GM23338 (cell line): ENCODE results near the gene SIM1.

Experiments
- EZH2 ChIP-seq: fragments of 200-600 bp; sonication (generic); IDR thresholded peaks from one replicate; pipeline ENCODE4 v1.8.0; 2017; ENCODE audit warnings: antibody characterized with exemption, mild to moderate bottlenecking, low read depth; ENCODE audit not compliant: unreplicated experiment
- EZH2phosphoT487 ChIP-seq: fragments of 200-600 bp; sonication (generic); IDR thresholded peaks from one replicate; pipeline ENCODE4 v1.8.1; 2018; ENCODE audit warnings: antibody characterized with exemption; ENCODE audit not compliant: unreplicated experiment
- POLR2AphosphoS5 ChIP-seq: IDR thresholded peaks from 2 replicates; pipeline ENCODE4 v1.6.1; 2016; ENCODE audit warnings: antibody characterized with exemption, low read depth
- TF ChIP-seq, protein P1 (sequence below), 2 experiments: fragments of 200-600 bp in 1 of 2; sonication (generic) in 1 of 2; conservative IDR thresholded peaks; 2 replicates each; pipeline versions ENCODE4 v1.5.1 to v1.6.1; 2016 to 2017; ENCODE audit warnings: antibody characterized with exemption in 2 of 2, low read depth in 2 of 2, mild to moderate bottlenecking in 2 of 2, moderate library complexity in 1 of 2

DNA sequence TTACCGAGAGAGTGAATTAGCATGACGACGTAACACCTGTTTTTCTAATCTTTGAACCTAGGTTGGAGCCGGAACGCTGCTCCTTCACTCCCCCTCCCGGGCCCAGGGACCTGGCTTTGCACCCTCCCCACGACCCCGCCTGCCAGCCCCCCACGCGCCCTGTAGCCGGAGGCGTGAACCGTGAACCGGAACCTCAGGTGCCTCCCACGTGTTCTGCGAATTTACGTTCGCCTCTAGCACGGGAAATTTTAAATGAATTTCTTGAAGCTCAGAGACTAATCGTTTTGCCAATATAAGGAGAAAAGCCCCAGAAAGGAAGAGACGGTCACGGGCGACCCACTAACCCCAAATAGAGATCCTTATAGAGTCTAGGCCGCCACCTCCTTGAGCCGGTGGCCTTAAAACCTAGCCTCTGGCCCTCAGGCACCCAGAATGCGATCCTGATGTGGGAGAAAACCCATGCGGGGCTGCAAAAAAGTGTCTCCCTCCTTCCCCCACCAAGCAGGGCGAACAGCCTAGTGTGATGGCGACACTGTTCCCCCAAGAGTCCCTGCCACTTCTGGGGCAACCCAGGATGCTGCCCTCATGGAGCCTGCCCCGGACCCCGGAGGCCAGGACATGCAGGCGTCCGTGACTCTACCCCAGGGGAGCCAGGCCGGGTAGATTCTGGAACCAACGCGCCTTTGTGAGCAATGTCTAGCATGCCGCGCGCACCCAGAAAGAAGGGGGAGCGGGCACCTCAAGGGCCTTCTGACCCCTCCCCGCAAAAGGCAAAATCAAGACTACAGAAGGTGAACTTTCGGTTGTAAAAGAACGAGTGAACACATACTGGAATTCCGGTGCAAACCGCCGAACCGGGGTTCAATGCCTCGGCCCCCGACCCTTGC is 2.7 kb upstream of the SIM1 start:
- TF ChIP-seq, protein P1, sequence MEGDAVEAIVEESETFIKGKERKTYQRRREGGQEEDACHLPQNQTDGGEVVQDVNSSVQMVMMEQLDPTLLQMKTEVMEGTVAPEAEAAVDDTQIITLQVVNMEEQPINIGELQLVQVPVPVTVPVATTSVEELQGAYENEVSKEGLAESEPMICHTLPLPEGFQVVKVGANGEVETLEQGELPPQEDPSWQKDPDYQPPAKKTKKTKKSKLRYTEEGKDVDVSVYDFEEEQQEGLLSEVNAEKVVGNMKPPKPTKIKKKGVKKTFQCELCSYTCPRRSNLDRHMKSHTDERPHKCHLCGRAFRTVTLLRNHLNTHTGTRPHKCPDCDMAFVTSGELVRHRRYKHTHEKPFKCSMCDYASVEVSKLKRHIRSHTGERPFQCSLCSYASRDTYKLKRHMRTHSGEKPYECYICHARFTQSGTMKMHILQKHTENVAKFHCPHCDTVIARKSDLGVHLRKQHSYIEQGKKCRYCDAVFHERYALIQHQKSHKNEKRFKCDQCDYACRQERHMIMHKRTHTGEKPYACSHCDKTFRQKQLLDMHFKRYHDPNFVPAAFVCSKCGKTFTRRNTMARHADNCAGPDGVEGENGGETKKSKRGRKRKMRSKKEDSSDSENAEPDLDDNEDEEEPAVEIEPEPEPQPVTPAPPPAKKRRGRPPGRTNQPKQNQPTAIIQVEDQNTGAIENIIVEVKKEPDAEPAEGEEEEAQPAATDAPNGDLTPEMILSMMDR (conservative IDR thresholded peaks at IDR 0.05; ENCODE audit: low read depth in 2 of 2): no peak
- TF ChIP-seq EZH2phosphoT487 (peak; percentile 31), POLR2AphosphoS5 (no peak), EZH2 (peak; percentile 21)
